H9 (cell line): ENCODE data around the gene CD84. TPM values are rescaled to one million over a fixed set of nuclear protein-coding genes. Genes with fewer than 3 reads are reported as not detected.

Experiments
- DNase-seq: peaks from one replicate; pipeline ENCODE4 v3.0.0-alpha.2; 2017
- H2AFZ ChIP-seq: one replicate; pipeline ENCODE4 v1.6.1; 2013; ENCODE audit warnings: mild to moderate bottlenecking, low read length, control low read depth, moderate library complexity
- H2AK5ac ChIP-seq: 2 replicates; pipeline ENCODE4 v1.6.1; 2013; ENCODE audit warnings: low read length, control low read depth, mixed read lengths; ENCODE audit not compliant: insufficient read length
- H2BK120ac ChIP-seq: one replicate; pipeline ENCODE4 v1.6.1; 2013; ENCODE audit warnings: low read depth, mild to moderate bottlenecking, low read length, control low read depth, inconsistent platforms; ENCODE audit not compliant: poor library complexity, severe bottlenecking
- H2BK12ac ChIP-seq: 2 replicates; pipeline ENCODE4 v1.6.1; 2013; ENCODE audit warnings: low read length, control low read depth, mixed read lengths, low read depth; ENCODE audit not compliant: insufficient read length
- H2BK15ac ChIP-seq: 2 replicates; pipeline ENCODE4 v1.6.1; 2013; ENCODE audit warnings: low read depth, low read length, control low read depth
- H2BK20ac ChIP-seq: one replicate; pipeline ENCODE4 v1.6.1; 2013; ENCODE audit warnings: low read depth, mild to moderate bottlenecking, low read length, control low read depth, inconsistent platforms; ENCODE audit not compliant: poor library complexity, severe bottlenecking
- H2BK5ac ChIP-seq: 2 replicates; pipeline ENCODE4 v1.6.1; 2013; ENCODE audit warnings: low read length, control low read depth, mixed read lengths; ENCODE audit not compliant: insufficient read length
- H3K14ac ChIP-seq: 2 replicates; pipeline ENCODE4 v1.6.1; 2013; ENCODE audit warnings: low read length, control low read depth; ENCODE audit not compliant: insufficient read depth
- H3K18ac ChIP-seq: 2 replicates; pipeline ENCODE4 v1.6.1; 2013; ENCODE audit warnings: low read depth, mild to moderate bottlenecking, mixed read lengths, low read length, control low read depth; ENCODE audit not compliant: insufficient read length
- H3K23ac ChIP-seq: 2 replicates; pipeline ENCODE4 v1.6.1; 2013; ENCODE audit warnings: low read length, control low read depth, mixed read lengths, low read depth; ENCODE audit not compliant: insufficient read length
- H3K23me2 ChIP-seq: 2 replicates; pipeline ENCODE4 v1.6.1; 2013; ENCODE audit warnings: low read depth, mild to moderate bottlenecking, mixed read lengths, low read length, control low read depth; ENCODE audit not compliant: insufficient read length, poor library complexity, severe bottlenecking
- H3K27ac ChIP-seq: 2 replicates; pipeline ENCODE4 v1.5.1; 2013; ENCODE audit warnings: low read length, control low read depth, mixed read lengths, low read depth; ENCODE audit not compliant: insufficient read length
- H3K27me3 ChIP-seq: 2 replicates; pipeline ENCODE4 v1.6.1; 2013; ENCODE audit warnings: low read length, control low read depth, inconsistent platforms; ENCODE audit not compliant: insufficient read depth
- H3K4ac ChIP-seq: 2 replicates; pipeline ENCODE4 v1.6.1; 2013; ENCODE audit warnings: low read depth, mild to moderate bottlenecking, control low read depth, inconsistent platforms, low read length, moderate library complexity
- H3K4me1 ChIP-seq: 2 replicates; pipeline ENCODE4 v1.6.1; 2013; ENCODE audit warnings: low read length, control low read depth, inconsistent platforms; ENCODE audit not compliant: insufficient read depth
- H3K4me2 ChIP-seq: 2 replicates; pipeline ENCODE4 v1.6.1; 2013; ENCODE audit warnings: low read length, control low read depth, mixed read lengths; ENCODE audit not compliant: insufficient read length, insufficient read depth
- H3K56ac ChIP-seq: 2 replicates; pipeline ENCODE4 v1.6.1; 2013; ENCODE audit warnings: low read depth, mild to moderate bottlenecking, mixed read lengths, low read length, control low read depth; ENCODE audit not compliant: insufficient read length
- H3K79me1 ChIP-seq: 2 replicates; pipeline ENCODE4 v1.6.1; 2013; ENCODE audit warnings: low read depth, mild to moderate bottlenecking, moderate library complexity, low read length, control low read depth, inconsistent platforms; ENCODE audit not compliant: insufficient read depth, poor library complexity, severe bottlenecking
- H3K79me2 ChIP-seq: 2 replicates; pipeline ENCODE4 v1.6.1; 2013; ENCODE audit warnings: low read length, control low read depth, inconsistent platforms; ENCODE audit not compliant: insufficient read depth
- H3K9ac ChIP-seq: 2 replicates; pipeline ENCODE4 v1.6.1; 2013; ENCODE audit warnings: low read length, control low read depth, mixed read lengths; ENCODE audit not compliant: insufficient read length; ENCODE audit errors: extremely low read depth
- H3K9me3 ChIP-seq: one replicate; pipeline ENCODE4 v1.6.1; 2013; ENCODE audit warnings: low read depth, low read length, inconsistent platforms; ENCODE audit not compliant: control insufficient read depth
- H3T11ph ChIP-seq: one replicate; pipeline ENCODE4 v1.6.1; 2013; ENCODE audit warnings: mild to moderate bottlenecking, low read length, control low read depth, inconsistent platforms
- H4K20me1 ChIP-seq: one replicate; pipeline ENCODE4 v1.6.1; 2013; ENCODE audit not compliant: control insufficient read depth, insufficient read length, insufficient read depth
- H4K5ac ChIP-seq: 2 replicates; pipeline ENCODE4 v1.6.1; 2013; ENCODE audit warnings: low read depth, mild to moderate bottlenecking, mixed read lengths, low read length, control low read depth; ENCODE audit not compliant: insufficient read length
- H4K8ac ChIP-seq: replicated peaks from 2 replicates; pipeline ENCODE4 v1.6.1; 2013; ENCODE audit warnings: low read length, control low read depth, mixed read lengths, low read depth; ENCODE audit not compliant: insufficient read length
- H4K91ac ChIP-seq: 2 replicates; pipeline ENCODE4 v1.6.1; 2013; ENCODE audit warnings: low read depth, mild to moderate bottlenecking, moderate library complexity, mixed read lengths, low read length, control low read depth; ENCODE audit not compliant: insufficient read length
- H3K27ac Mint-ChIP-seq, 3 experiments: 2 replicates in 2 of 3; 3 replicates in 1 of 3; pipeline ENCODE4 v1.8.0; 2020 to 2021; ENCODE audit warnings: mixed read lengths in 3 of 3, mild to moderate bottlenecking in 1 of 3, moderate library complexity in 1 of 3
- H3K27me3 Mint-ChIP-seq: 2 replicates; pipeline ENCODE4 v1.8.0; 2021; ENCODE audit warnings: low read depth, mild to moderate bottlenecking, moderate library complexity, mixed read lengths
- H3K36me3 Mint-ChIP-seq, 3 experiments: 2 replicates in 2 of 3; 3 replicates in 1 of 3; pipeline ENCODE4 v1.8.0; 2020 to 2021; ENCODE audit warnings: low read depth in 3 of 3, mixed read lengths in 3 of 3; ENCODE audit not compliant: insufficient read depth in 1 of 3
- H3K4me1 Mint-ChIP-seq, 2 experiments: 2 replicates each; pipeline ENCODE4 v1.8.0; 2020; ENCODE audit warnings: mixed read lengths in 2 of 2
- H3K4me3 Mint-ChIP-seq, 2 experiments: 2 replicates in 1 of 2; 3 replicates in 1 of 2; pipeline ENCODE4 v1.8.0; 2020 to 2021; ENCODE audit warnings: mild to moderate bottlenecking in 2 of 2, mixed read lengths in 2 of 2, moderate library complexity in 1 of 2
- H3K9me3 Mint-ChIP-seq, 2 experiments: 2 replicates in 1 of 2; 3 replicates in 1 of 2; pipeline ENCODE4 v1.8.0; 2020; ENCODE audit warnings: mild to moderate bottlenecking in 2 of 2, mixed read lengths in 2 of 2, moderate library complexity in 1 of 2
- WGBS: extraction: QIAGEN DNeasy Blood & Tissue Kit; methylation state at CpG from one replicate; pipeline ENCODE4 v1.1.7; 2013; ENCODE audit warnings: missing lambda C conversion rate, low lambda C conversion rate, mixed read lengths; ENCODE audit not compliant: insufficient read length; ENCODE audit errors: extremely low coverage; 5-methylcytosine and 5-hydroxymethylcytosine counted together
- total RNA-seq: library from RNA; stranded (reverse); gene quantifications from 2 replicates; pipeline ENCODE4 v1.2.1, GENCODE V29; 2021
- TF ChIP-seq, protein P1 (sequence below): fragments of 200-600 bp; sonication (generic); conservative IDR thresholded peaks from 3 replicates; pipeline ENCODE4 v1.8.0; 2021; ENCODE audit warnings: antibody characterized with exemption, mild to moderate bottlenecking

The CD84 gene
- total RNA-seq, 1 experiment from 2014 or later, result not detected

DNA sequence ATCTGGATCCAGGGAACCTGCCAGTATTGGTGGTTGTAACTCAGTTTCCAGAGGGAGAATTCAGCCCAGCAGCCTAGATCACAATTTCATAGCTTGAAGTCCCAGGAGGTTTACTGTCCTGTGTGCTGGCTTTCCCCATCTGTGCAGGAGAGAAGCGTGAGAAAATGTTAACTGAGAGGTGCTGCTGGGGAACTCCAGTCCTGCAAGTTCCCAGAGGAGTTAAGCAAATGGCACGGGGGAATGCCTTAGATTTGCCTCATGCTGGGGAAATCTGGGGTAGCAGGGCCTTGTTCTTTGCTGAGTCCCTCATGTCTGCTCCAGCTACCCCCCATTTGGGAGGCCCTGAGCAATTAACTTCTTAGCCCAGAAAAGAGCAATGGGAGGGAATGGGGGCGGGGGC lies 31.1 kb downstream of the CD84 start:
- no peak overlapping the region for H2BK15ac ChIP-seq
- H3K27ac Mint-ChIP-seq, result no peak overlapping the region
- no peak overlapping the region for H3K14ac ChIP-seq
- H3K79me2 ChIP-seq, result no peaks in the 10 kb centered on the region
- no peak overlapping the region for H2BK120ac ChIP-seq
- peaks cover 2% of the 10 kb centered on the region; the same call in 1 of the 2 replicates for H3K27me3 Mint-ChIP-seq
- no peak overlapping the region for H2BK12ac ChIP-seq
- H3K9me3 Mint-ChIP-seq, result no peaks in the 10 kb centered on the region
- H3K18ac ChIP-seq, result no peak overlapping the region
- no peak overlapping the region for H4K91ac ChIP-seq
- no peak overlapping the region for H3K27ac ChIP-seq
- no peaks in the 10 kb centered on the region for H3K9me3 ChIP-seq
- TF ChIP-seq, protein P1, sequence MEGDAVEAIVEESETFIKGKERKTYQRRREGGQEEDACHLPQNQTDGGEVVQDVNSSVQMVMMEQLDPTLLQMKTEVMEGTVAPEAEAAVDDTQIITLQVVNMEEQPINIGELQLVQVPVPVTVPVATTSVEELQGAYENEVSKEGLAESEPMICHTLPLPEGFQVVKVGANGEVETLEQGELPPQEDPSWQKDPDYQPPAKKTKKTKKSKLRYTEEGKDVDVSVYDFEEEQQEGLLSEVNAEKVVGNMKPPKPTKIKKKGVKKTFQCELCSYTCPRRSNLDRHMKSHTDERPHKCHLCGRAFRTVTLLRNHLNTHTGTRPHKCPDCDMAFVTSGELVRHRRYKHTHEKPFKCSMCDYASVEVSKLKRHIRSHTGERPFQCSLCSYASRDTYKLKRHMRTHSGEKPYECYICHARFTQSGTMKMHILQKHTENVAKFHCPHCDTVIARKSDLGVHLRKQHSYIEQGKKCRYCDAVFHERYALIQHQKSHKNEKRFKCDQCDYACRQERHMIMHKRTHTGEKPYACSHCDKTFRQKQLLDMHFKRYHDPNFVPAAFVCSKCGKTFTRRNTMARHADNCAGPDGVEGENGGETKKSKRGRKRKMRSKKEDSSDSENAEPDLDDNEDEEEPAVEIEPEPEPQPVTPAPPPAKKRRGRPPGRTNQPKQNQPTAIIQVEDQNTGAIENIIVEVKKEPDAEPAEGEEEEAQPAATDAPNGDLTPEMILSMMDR, result no peak
- no peak overlapping the region for H2AK5ac ChIP-seq
- no peak overlapping the region for H3K4ac ChIP-seq
- no peak overlapping the region for H3K23ac ChIP-seq
- no peak overlapping the region for H2BK20ac ChIP-seq
- no peaks in the 10 kb centered on the region for H3K23me2 ChIP-seq
- H3K4me1 Mint-ChIP-seq, result 0 out of 4 replicates have a peak, but pooled peaks cover 0 to 2% of the 10 kb centered on the region in 2 experiments
- no peaks in the 10 kb centered on the region for H3K4me1 ChIP-seq
- no peak for DNase-seq
- H3K4me2 ChIP-seq, result no peak overlapping the region
- no peak overlapping the region for H3K4me3 Mint-ChIP-seq
- no peak overlapping the region for H2BK5ac ChIP-seq
- no peak overlapping the region for H3K9ac ChIP-seq
- H4K20me1 ChIP-seq, result no peaks in the 10 kb centered on the region
- no peaks in the 10 kb centered on the region for H3K27me3 ChIP-seq
- no peak overlapping the region for H4K8ac ChIP-seq
- H3T11ph ChIP-seq, result no peak overlapping the region
- no peaks in the 10 kb centered on the region for H3K36me3 Mint-ChIP-seq
- no CpG with 5 or more reads among the region's 3 CpGs for WGBS
- H3K56ac ChIP-seq, result no peak overlapping the region
- no peak overlapping the region for H4K5ac ChIP-seq
- H3K79me1 ChIP-seq, result no peaks in the 10 kb centered on the region
- H2AFZ ChIP-seq, result no peak overlapping the region
